Endothelial cell (in vitro differentiated cells): Measurements from ENCODE around the gene MRPL16. TPM values are rescaled to one million over a fixed set of nuclear protein-coding genes. Genes with fewer than 3 reads are reported as not detected.

Experiments
- DNase-seq: peaks from one replicate; pipeline ENCODE4 v3.0.0; 2021; ENCODE audit warnings: low spot score
- H3K27ac Mint-ChIP-seq: one replicate; pipeline ENCODE4 v1.8.0; 2021; ENCODE audit warnings: mixed read lengths, inconsistent platforms; ENCODE audit not compliant: unreplicated experiment
- H3K27me3 Mint-ChIP-seq: one replicate; pipeline ENCODE4 v1.8.0; 2021; ENCODE audit warnings: mild to moderate bottlenecking, moderate library complexity, mixed read lengths, inconsistent platforms; ENCODE audit not compliant: unreplicated experiment
- H3K36me3 Mint-ChIP-seq: one replicate; pipeline ENCODE4 v1.8.0; 2021; ENCODE audit warnings: mild to moderate bottlenecking, low read depth, mixed read lengths, inconsistent platforms; ENCODE audit not compliant: unreplicated experiment
- H3K4me1 Mint-ChIP-seq: one replicate; pipeline ENCODE4 v1.8.0; 2021; ENCODE audit warnings: mild to moderate bottlenecking, mixed read lengths, inconsistent platforms; ENCODE audit not compliant: unreplicated experiment
- H3K4me3 Mint-ChIP-seq: one replicate; pipeline ENCODE4 v1.8.0; 2021; ENCODE audit warnings: mild to moderate bottlenecking, mixed read lengths, inconsistent platforms; ENCODE audit not compliant: unreplicated experiment
- H3K9me3 Mint-ChIP-seq: one replicate; pipeline ENCODE4 v1.8.0; 2021; ENCODE audit warnings: mixed read lengths, inconsistent platforms; ENCODE audit not compliant: unreplicated experiment
- CTCF ChIP-seq: fragments of 200-600 bp; sonication (generic); IDR thresholded peaks from one replicate; pipeline ENCODE4 v1.5.0; 2021; ENCODE audit warnings: antibody characterized with exemption; ENCODE audit not compliant: unreplicated experiment
- total RNA-seq: library from RNA; stranded (reverse); fragmentation: NEBNext Ultra II Directional; extraction: Animal tissue kit (Norgen Biotek cat#: 25700); gene quantifications from one replicate; pipeline ENCODE4 v1.2.1, GENCODE V29; 2021; ENCODE audit not compliant: unreplicated experiment

Gene MRPL16
- total RNA-seq, 1 donor from 2014 or later, result 47.2 TPM

DNA sequence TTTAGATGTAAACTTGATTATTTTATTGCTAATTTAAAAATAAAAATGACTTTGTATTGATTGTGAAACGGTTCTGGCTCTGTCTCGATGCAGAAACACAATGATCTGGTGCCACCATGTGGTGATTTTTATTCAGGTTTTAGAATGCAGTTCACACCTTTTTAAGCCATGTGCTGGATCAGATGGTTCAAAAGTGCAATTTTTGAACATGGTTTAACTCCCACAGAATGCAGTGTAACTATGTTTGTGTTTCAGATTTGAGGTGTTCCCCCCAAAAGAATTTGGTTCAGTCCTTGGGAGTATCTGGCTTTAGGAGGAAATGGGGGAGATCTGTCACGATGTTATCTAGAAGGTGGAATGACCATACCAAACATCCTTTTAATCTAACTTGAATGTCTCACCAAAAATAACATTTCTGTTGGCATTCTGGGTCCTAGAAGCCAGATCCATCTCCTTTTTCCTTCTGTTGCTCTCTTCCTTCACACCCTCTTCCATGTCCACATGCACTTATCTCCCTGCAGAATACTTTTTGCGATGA, 7.9 kb downstream of the MRPL16 start:
- Mint-ChIP-seq H3K9me3 (no peaks in the 10 kb centered on the region), H3K4me1 (peaks cover 37% of the 10 kb centered on the region), H3K27me3 (peaks cover 16% of the 10 kb centered on the region), H3K27ac (no peak overlapping the region), H3K36me3 (peaks cover 50% of the 10 kb centered on the region), H3K4me3 (peak overlapping the region; percentile 52)
- DNase-seq, result peak; percentile 46
- peak; percentile 57 for TF ChIP-seq CTCF

DNA sequence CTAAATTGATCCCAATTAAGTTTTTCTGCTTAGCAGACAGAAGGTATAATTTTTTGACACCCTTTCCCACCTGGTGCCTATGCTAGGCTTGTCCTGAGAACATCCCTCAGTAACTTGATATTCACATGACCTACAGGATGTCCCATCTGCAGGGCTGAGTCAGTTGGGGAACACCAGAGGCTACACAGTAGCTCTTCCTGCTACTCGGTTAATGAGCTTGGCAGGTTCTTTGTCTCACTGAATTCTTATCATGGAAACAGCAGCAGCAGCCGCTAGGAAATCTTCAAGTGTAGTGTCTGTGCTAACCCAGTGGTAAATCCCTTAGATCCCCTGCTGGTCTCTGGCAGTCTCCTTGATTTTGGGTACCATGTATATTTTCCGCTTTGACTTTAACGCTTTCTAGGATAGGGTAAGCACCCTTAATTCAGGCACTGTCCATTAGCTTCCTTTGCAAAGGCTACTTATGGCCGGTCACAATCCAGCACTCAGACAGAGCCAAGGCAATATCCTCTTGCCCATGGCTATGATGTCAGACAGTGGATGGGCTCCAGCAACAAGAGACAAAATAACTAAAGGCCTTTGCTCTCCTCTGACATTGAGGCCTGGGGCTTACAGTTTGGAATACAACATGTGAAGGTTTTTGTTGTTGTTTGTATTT, 8.5 kb downstream of the MRPL16 start:
- peak overlapping the region; percentile 92 for H3K27ac Mint-ChIP-seq
- H3K27me3 Mint-ChIP-seq, result peaks cover 15% of the 10 kb centered on the region
- peaks cover 50% of the 10 kb centered on the region for H3K36me3 Mint-ChIP-seq
- no peaks in the 10 kb centered on the region for H3K9me3 Mint-ChIP-seq
- peak; percentile 22 for DNase-seq
- H3K4me1 Mint-ChIP-seq, result peaks cover 37% of the 10 kb centered on the region
- H3K4me3 Mint-ChIP-seq, result no peak overlapping the region
- no peak for TF ChIP-seq CTCF

DNA sequence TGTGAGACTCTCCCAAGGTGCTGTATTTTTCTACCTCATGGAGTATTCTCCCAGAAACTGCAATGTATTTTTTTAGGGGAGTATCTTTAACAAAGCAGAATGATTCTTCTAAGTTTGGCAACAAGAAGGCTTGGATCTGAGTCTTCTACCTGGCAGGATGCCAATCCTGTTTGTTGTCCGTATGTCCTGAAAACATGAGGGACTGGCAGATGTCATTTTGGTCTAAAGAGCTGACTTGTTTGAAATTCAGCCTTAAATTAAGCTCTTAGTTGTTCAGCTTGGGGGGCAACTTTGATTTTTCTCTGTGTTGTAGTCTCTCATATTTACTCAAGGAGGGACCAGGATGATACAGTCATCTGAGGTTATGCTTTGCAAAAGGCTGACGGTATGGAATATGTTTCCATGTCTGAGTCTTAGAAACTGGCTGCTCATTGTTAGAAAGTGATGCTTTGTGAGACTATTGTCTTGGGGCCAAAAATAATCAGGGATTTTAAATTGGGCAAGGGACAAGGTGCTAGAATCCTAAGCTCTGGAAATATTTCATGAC, 9.3 kb downstream of the MRPL16 start:
- peaks cover 48% of the 10 kb centered on the region for H3K36me3 Mint-ChIP-seq
- no peaks in the 10 kb centered on the region for H3K9me3 Mint-ChIP-seq
- no peak for TF ChIP-seq CTCF
- H3K4me3 Mint-ChIP-seq, result peak overlapping the region; percentile 70
- DNase-seq, result no peak
- H3K4me1 Mint-ChIP-seq, result peaks cover 32% of the 10 kb centered on the region
- peaks cover 12% of the 10 kb centered on the region for H3K27me3 Mint-ChIP-seq
- H3K27ac Mint-ChIP-seq, result peak overlapping the region; percentile 92

- Mint-ChIP-seq H3K9me3 (no peaks in the 10 kb centered on the region), H3K36me3 (peaks cover 55% of the 10 kb centered on the region), H3K27ac (peak overlapping the region; percentile 92), H3K4me3 (no peak overlapping the region), H3K27me3 (peaks cover 12% of the 10 kb centered on the region), H3K4me1 (peaks cover 36% of the 10 kb centered on the region)
- DNase-seq, result no peak
- TF ChIP-seq CTCF, result no peak
Observed at GRCh38 chr11:59800390-59801025, 10.1 kb downstream of the MRPL16 start.

- DNase-seq, result no peak
- peak overlapping the region; percentile 75 for H3K27ac Mint-ChIP-seq
- H3K27me3 Mint-ChIP-seq, result peaks cover 11% of the 10 kb centered on the region
- H3K9me3 Mint-ChIP-seq, result no peaks in the 10 kb centered on the region
- TF ChIP-seq CTCF, result no peak
- peaks cover 37% of the 10 kb centered on the region for H3K4me1 Mint-ChIP-seq
- H3K4me3 Mint-ChIP-seq, result no peak overlapping the region
- peaks cover 69% of the 10 kb centered on the region for H3K36me3 Mint-ChIP-seq
Observed at GRCh38 chr11:59794417-59794816, 16.2 kb downstream of the MRPL16 start.
